H9 (cell line): ENCODE measurements around the gene UBE2L5. TPM values are rescaled to one million over a fixed set of nuclear protein-coding genes. Genes with fewer than 3 reads are reported as not detected.

Source experiments
- DNase-seq: peaks from one replicate; pipeline ENCODE4 v3.0.0-alpha.2; 2017
- H2AFZ ChIP-seq: one replicate; pipeline ENCODE4 v1.6.1; 2013; ENCODE audit warnings: mild to moderate bottlenecking, low read length, control low read depth, moderate library complexity
- H2AK5ac ChIP-seq: 2 replicates; pipeline ENCODE4 v1.6.1; 2013; ENCODE audit warnings: low read length, control low read depth, mixed read lengths; ENCODE audit not compliant: insufficient read length
- H2BK120ac ChIP-seq: one replicate; pipeline ENCODE4 v1.6.1; 2013; ENCODE audit warnings: low read depth, mild to moderate bottlenecking, low read length, control low read depth, inconsistent platforms; ENCODE audit not compliant: poor library complexity, severe bottlenecking
- H2BK12ac ChIP-seq: 2 replicates; pipeline ENCODE4 v1.6.1; 2013; ENCODE audit warnings: low read length, control low read depth, mixed read lengths, low read depth; ENCODE audit not compliant: insufficient read length
- H2BK15ac ChIP-seq: 2 replicates; pipeline ENCODE4 v1.6.1; 2013; ENCODE audit warnings: low read depth, low read length, control low read depth
- H2BK20ac ChIP-seq: one replicate; pipeline ENCODE4 v1.6.1; 2013; ENCODE audit warnings: low read depth, mild to moderate bottlenecking, low read length, control low read depth, inconsistent platforms; ENCODE audit not compliant: poor library complexity, severe bottlenecking
- H2BK5ac ChIP-seq: 2 replicates; pipeline ENCODE4 v1.6.1; 2013; ENCODE audit warnings: low read length, control low read depth, mixed read lengths; ENCODE audit not compliant: insufficient read length
- H3K14ac ChIP-seq: 2 replicates; pipeline ENCODE4 v1.6.1; 2013; ENCODE audit warnings: low read length, control low read depth; ENCODE audit not compliant: insufficient read depth
- H3K18ac ChIP-seq: 2 replicates; pipeline ENCODE4 v1.6.1; 2013; ENCODE audit warnings: low read depth, mild to moderate bottlenecking, mixed read lengths, low read length, control low read depth; ENCODE audit not compliant: insufficient read length
- H3K23ac ChIP-seq: 2 replicates; pipeline ENCODE4 v1.6.1; 2013; ENCODE audit warnings: low read length, control low read depth, mixed read lengths, low read depth; ENCODE audit not compliant: insufficient read length
- H3K23me2 ChIP-seq: 2 replicates; pipeline ENCODE4 v1.6.1; 2013; ENCODE audit warnings: low read depth, mild to moderate bottlenecking, mixed read lengths, low read length, control low read depth; ENCODE audit not compliant: insufficient read length, poor library complexity, severe bottlenecking
- H3K27ac ChIP-seq: 2 replicates; pipeline ENCODE4 v1.5.1; 2013; ENCODE audit warnings: low read length, control low read depth, mixed read lengths, low read depth; ENCODE audit not compliant: insufficient read length
- H3K27me3 ChIP-seq: 2 replicates; pipeline ENCODE4 v1.6.1; 2013; ENCODE audit warnings: low read length, control low read depth, inconsistent platforms; ENCODE audit not compliant: insufficient read depth
- H3K4ac ChIP-seq: 2 replicates; pipeline ENCODE4 v1.6.1; 2013; ENCODE audit warnings: low read depth, mild to moderate bottlenecking, control low read depth, inconsistent platforms, low read length, moderate library complexity
- H3K4me1 ChIP-seq: 2 replicates; pipeline ENCODE4 v1.6.1; 2013; ENCODE audit warnings: low read length, control low read depth, inconsistent platforms; ENCODE audit not compliant: insufficient read depth
- H3K4me2 ChIP-seq: 2 replicates; pipeline ENCODE4 v1.6.1; 2013; ENCODE audit warnings: low read length, control low read depth, mixed read lengths; ENCODE audit not compliant: insufficient read length, insufficient read depth
- H3K56ac ChIP-seq: 2 replicates; pipeline ENCODE4 v1.6.1; 2013; ENCODE audit warnings: low read depth, mild to moderate bottlenecking, mixed read lengths, low read length, control low read depth; ENCODE audit not compliant: insufficient read length
- H3K79me1 ChIP-seq: 2 replicates; pipeline ENCODE4 v1.6.1; 2013; ENCODE audit warnings: low read depth, mild to moderate bottlenecking, moderate library complexity, low read length, control low read depth, inconsistent platforms; ENCODE audit not compliant: insufficient read depth, poor library complexity, severe bottlenecking
- H3K79me2 ChIP-seq: 2 replicates; pipeline ENCODE4 v1.6.1; 2013; ENCODE audit warnings: low read length, control low read depth, inconsistent platforms; ENCODE audit not compliant: insufficient read depth
- H3K9ac ChIP-seq: 2 replicates; pipeline ENCODE4 v1.6.1; 2013; ENCODE audit warnings: low read length, control low read depth, mixed read lengths; ENCODE audit not compliant: insufficient read length; ENCODE audit errors: extremely low read depth
- H3K9me3 ChIP-seq: one replicate; pipeline ENCODE4 v1.6.1; 2013; ENCODE audit warnings: low read depth, low read length, inconsistent platforms; ENCODE audit not compliant: control insufficient read depth
- H3T11ph ChIP-seq: one replicate; pipeline ENCODE4 v1.6.1; 2013; ENCODE audit warnings: mild to moderate bottlenecking, low read length, control low read depth, inconsistent platforms
- H4K20me1 ChIP-seq: one replicate; pipeline ENCODE4 v1.6.1; 2013; ENCODE audit not compliant: control insufficient read depth, insufficient read length, insufficient read depth
- H4K5ac ChIP-seq: 2 replicates; pipeline ENCODE4 v1.6.1; 2013; ENCODE audit warnings: low read depth, mild to moderate bottlenecking, mixed read lengths, low read length, control low read depth; ENCODE audit not compliant: insufficient read length
- H4K8ac ChIP-seq: replicated peaks from 2 replicates; pipeline ENCODE4 v1.6.1; 2013; ENCODE audit warnings: low read length, control low read depth, mixed read lengths, low read depth; ENCODE audit not compliant: insufficient read length
- H4K91ac ChIP-seq: 2 replicates; pipeline ENCODE4 v1.6.1; 2013; ENCODE audit warnings: low read depth, mild to moderate bottlenecking, moderate library complexity, mixed read lengths, low read length, control low read depth; ENCODE audit not compliant: insufficient read length
- H3K27ac Mint-ChIP-seq, 3 experiments: 2 replicates in 2 of 3; 3 replicates in 1 of 3; pipeline ENCODE4 v1.8.0; 2020 to 2021; ENCODE audit warnings: mixed read lengths in 3 of 3, mild to moderate bottlenecking in 1 of 3, moderate library complexity in 1 of 3
- H3K27me3 Mint-ChIP-seq: 2 replicates; pipeline ENCODE4 v1.8.0; 2021; ENCODE audit warnings: low read depth, mild to moderate bottlenecking, moderate library complexity, mixed read lengths
- H3K36me3 Mint-ChIP-seq, 3 experiments: 2 replicates in 2 of 3; 3 replicates in 1 of 3; pipeline ENCODE4 v1.8.0; 2020 to 2021; ENCODE audit warnings: low read depth in 3 of 3, mixed read lengths in 3 of 3; ENCODE audit not compliant: insufficient read depth in 1 of 3
- H3K4me1 Mint-ChIP-seq, 2 experiments: 2 replicates each; pipeline ENCODE4 v1.8.0; 2020; ENCODE audit warnings: mixed read lengths in 2 of 2
- H3K4me3 Mint-ChIP-seq, 2 experiments: 2 replicates in 1 of 2; 3 replicates in 1 of 2; pipeline ENCODE4 v1.8.0; 2020 to 2021; ENCODE audit warnings: mild to moderate bottlenecking in 2 of 2, mixed read lengths in 2 of 2, moderate library complexity in 1 of 2
- H3K9me3 Mint-ChIP-seq, 2 experiments: 2 replicates in 1 of 2; 3 replicates in 1 of 2; pipeline ENCODE4 v1.8.0; 2020; ENCODE audit warnings: mild to moderate bottlenecking in 2 of 2, mixed read lengths in 2 of 2, moderate library complexity in 1 of 2
- WGBS: extraction: QIAGEN DNeasy Blood & Tissue Kit; methylation state at CpG from one replicate; pipeline ENCODE4 v1.1.7; 2013; ENCODE audit warnings: missing lambda C conversion rate, low lambda C conversion rate, mixed read lengths; ENCODE audit not compliant: insufficient read length; ENCODE audit errors: extremely low coverage; 5-methylcytosine and 5-hydroxymethylcytosine counted together
- total RNA-seq: library from RNA; stranded (reverse); gene quantifications from 2 replicates; pipeline ENCODE4 v1.2.1, GENCODE V29; 2021
- TF ChIP-seq, protein P1 (sequence below): fragments of 200-600 bp; sonication (generic); conservative IDR thresholded peaks from 3 replicates; pipeline ENCODE4 v1.8.0; 2021; ENCODE audit warnings: antibody characterized with exemption, mild to moderate bottlenecking

The UBE2L5 gene
- total RNA-seq, 1 experiment from 2014 or later: 0.20 TPM

DNA sequence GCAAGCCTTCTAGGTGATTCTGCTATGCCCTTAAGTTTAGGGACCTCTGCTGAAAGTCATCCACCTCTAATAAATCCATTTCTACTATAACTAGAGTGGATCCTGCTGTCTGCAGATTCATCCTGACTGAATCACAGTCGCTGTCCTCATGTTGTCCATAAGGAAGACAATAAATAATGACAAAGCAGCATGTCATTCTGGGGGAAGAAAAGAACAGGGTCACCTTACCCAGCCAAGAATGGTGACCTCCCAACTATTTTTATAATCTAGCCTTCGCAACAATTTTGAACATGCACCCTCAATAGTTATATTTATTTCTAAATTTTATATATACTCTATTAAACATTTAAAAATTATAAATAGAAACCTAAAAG, 45.0 kb upstream of the UBE2L5 start:
- H3K56ac ChIP-seq: no peak overlapping the region
- H3K27me3 Mint-ChIP-seq: peaks cover 1% of the 10 kb centered on the region; the same call in 1 of the 2 replicates
- no peak overlapping the region for H2AFZ ChIP-seq
- no peak overlapping the region for H3K27ac ChIP-seq
- H3K27ac Mint-ChIP-seq: no peak overlapping the region
- no peak overlapping the region for H3K14ac ChIP-seq
- no peak overlapping the region for H2AK5ac ChIP-seq
- peaks cover 12 to 21% of the 10 kb centered on the region in 2 experiments for H3K4me1 Mint-ChIP-seq
- DNase-seq: no peak
- H3K4ac ChIP-seq: no peak overlapping the region
- H3K4me1 ChIP-seq: peaks cover 8% of the 10 kb centered on the region; the same call in 1 of the 2 replicates
- H3K23me2 ChIP-seq: no peaks in the 10 kb centered on the region
- no peaks in the 10 kb centered on the region for H3K27me3 ChIP-seq
- H2BK120ac ChIP-seq: no peak overlapping the region
- H3K79me2 ChIP-seq: no peaks in the 10 kb centered on the region
- no peak overlapping the region for H3T11ph ChIP-seq
- no peak overlapping the region for H3K18ac ChIP-seq
- H3K9ac ChIP-seq: no peak overlapping the region
- no peak overlapping the region for H3K4me2 ChIP-seq
- WGBS: no CpG with 5 or more reads among the region's 2 CpGs
- no peak overlapping the region for H2BK5ac ChIP-seq
- H2BK20ac ChIP-seq: no peak overlapping the region
- no peak overlapping the region for H3K4me3 Mint-ChIP-seq
- H3K36me3 Mint-ChIP-seq: no peaks in the 10 kb centered on the region
- H3K79me1 ChIP-seq: no peaks in the 10 kb centered on the region
- H3K23ac ChIP-seq: no peak overlapping the region
- no peak overlapping the region for H2BK15ac ChIP-seq
- TF ChIP-seq, protein P1, sequence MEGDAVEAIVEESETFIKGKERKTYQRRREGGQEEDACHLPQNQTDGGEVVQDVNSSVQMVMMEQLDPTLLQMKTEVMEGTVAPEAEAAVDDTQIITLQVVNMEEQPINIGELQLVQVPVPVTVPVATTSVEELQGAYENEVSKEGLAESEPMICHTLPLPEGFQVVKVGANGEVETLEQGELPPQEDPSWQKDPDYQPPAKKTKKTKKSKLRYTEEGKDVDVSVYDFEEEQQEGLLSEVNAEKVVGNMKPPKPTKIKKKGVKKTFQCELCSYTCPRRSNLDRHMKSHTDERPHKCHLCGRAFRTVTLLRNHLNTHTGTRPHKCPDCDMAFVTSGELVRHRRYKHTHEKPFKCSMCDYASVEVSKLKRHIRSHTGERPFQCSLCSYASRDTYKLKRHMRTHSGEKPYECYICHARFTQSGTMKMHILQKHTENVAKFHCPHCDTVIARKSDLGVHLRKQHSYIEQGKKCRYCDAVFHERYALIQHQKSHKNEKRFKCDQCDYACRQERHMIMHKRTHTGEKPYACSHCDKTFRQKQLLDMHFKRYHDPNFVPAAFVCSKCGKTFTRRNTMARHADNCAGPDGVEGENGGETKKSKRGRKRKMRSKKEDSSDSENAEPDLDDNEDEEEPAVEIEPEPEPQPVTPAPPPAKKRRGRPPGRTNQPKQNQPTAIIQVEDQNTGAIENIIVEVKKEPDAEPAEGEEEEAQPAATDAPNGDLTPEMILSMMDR: no peak
- H4K5ac ChIP-seq: no peak overlapping the region
- no peaks in the 10 kb centered on the region for H3K9me3 Mint-ChIP-seq
- no peak overlapping the region for H2BK12ac ChIP-seq
- H4K20me1 ChIP-seq: no peaks in the 10 kb centered on the region
- no peaks in the 10 kb centered on the region for H3K9me3 ChIP-seq
- H4K8ac ChIP-seq: no peak overlapping the region
- no peak overlapping the region for H4K91ac ChIP-seq
